A673 (cell line): Measurements from ENCODE around the gene RHBDF2. TPM values are rescaled to one million over a fixed set of nuclear protein-coding genes. Genes with fewer than 3 reads are reported as not detected.

Experiments
- BruUV-seq: library from RNA; stranded (reverse); fragments of 400-500 nt; replicated peaks from 2 replicates; lab custom pipeline; 2021; lab: Mats Ljungman, UMichigan
- CTCF ChIA-PET: fragments of 300-600 bp; sonication (Branson Sonifier 250); formaldehyde crosslinking; loops from one replicate; lab custom pipeline; 2022; ENCODE audit warnings: antibody characterized with exemption; lab: Charles Lee
- POLR2A ChIA-PET: fragments of 300-600 bp; sonication (Branson Sonifier 250); formaldehyde crosslinking; loops from one replicate; lab custom pipeline; 2022; ENCODE audit warnings: antibody characterized with exemption; ENCODE audit not compliant: low non-redundant PET; lab: Charles Lee
- DNase-seq: peaks from one replicate; pipeline ENCODE4 v3.0.0-alpha.2; 2015; ENCODE audit warnings: low spot score
- H3K27ac ChIP-seq: fragments of 200-600 bp; sonication (generic); 2 replicates; pipeline ENCODE4 v1.5.1; 2016; ENCODE audit warnings: mixed run types, low read depth, mild to moderate bottlenecking, mixed read lengths, antibody characterized with exemption, low read length; ENCODE audit not compliant: poor library complexity, severe bottlenecking
- H3K27me3 ChIP-seq: fragments of 200-600 bp; sonication (generic); replicated peaks from 2 replicates; pipeline ENCODE4 v1.6.1; 2017; ENCODE audit warnings: mixed run types, low read depth, mild to moderate bottlenecking, mixed read lengths, antibody characterized with exemption, low read length; ENCODE audit not compliant: insufficient read depth, poor library complexity
- H3K36me3 ChIP-seq: fragments of 200-600 bp; sonication (generic); 2 replicates; pipeline ENCODE4 v1.6.1; 2016; ENCODE audit warnings: mixed run types, mild to moderate bottlenecking, mixed read lengths, antibody characterized with exemption, low read length; ENCODE audit not compliant: insufficient read depth, poor library complexity, severe bottlenecking
- H3K4me1 ChIP-seq: fragments of 200-600 bp; sonication (generic); 2 replicates; pipeline ENCODE4 v1.6.1; 2017; ENCODE audit warnings: mixed run types, mild to moderate bottlenecking, mixed read lengths, antibody characterized with exemption, low read length; ENCODE audit not compliant: insufficient read depth, poor library complexity, severe bottlenecking
- H3K4me3 ChIP-seq: fragments of 200-600 bp; sonication (generic); 2 replicates; pipeline ENCODE4 v1.5.1; 2016; ENCODE audit warnings: low read depth, mixed run types, mild to moderate bottlenecking, mixed read lengths, low read length; ENCODE audit not compliant: poor library complexity, severe bottlenecking
- H3K9me3 ChIP-seq: fragments of 200-600 bp; sonication (generic); 2 replicates; pipeline ENCODE4 v1.6.1; 2016; ENCODE audit warnings: mixed run types, low read depth, mild to moderate bottlenecking, mixed read lengths, antibody characterized with exemption, low read length; ENCODE audit not compliant: poor library complexity, severe bottlenecking
- CTCF ChIP-seq: fragments of 300-800, 200-600 bp; sonication (generic); conservative IDR thresholded peaks from 2 replicates; pipeline ENCODE4 v1.5.1; 2017; ENCODE audit warnings: low read depth, mild to moderate bottlenecking, antibody characterized with exemption, low read length, moderate library complexity, mixed read lengths
- EZH2 ChIP-seq: fragments of 200-600 bp; sonication (generic); IDR thresholded peaks from 2 replicates; pipeline ENCODE4 v1.6.1; 2017; ENCODE audit warnings: borderline replicate concordance, low read depth, mild to moderate bottlenecking, mixed read lengths, antibody characterized with exemption, low read length; ENCODE audit not compliant: poor library complexity, severe bottlenecking
- intact Hi-C: fragments of 100-400 bp; cut with micrococcal nuclease; formaldehyde crosslinking; loops from one replicate; pipeline ENCODE4 v1.10.0; 2022; ENCODE audit not compliant: unreplicated experiment
- total RNA-seq: library from RNA; stranded (reverse); gene quantifications from 2 replicates; pipeline ENCODE4 v1.2.3, GENCODE V29; 2021

The RHBDF2 gene
- total RNA-seq, 1 experiment from 2014 or later = 20.4 TPM

- Histone ChIP-seq H3K4me3 (no peak overlapping the region), H3K36me3 (no peaks in the 10 kb centered on the region), H3K4me1 (peaks cover 15% of the 10 kb centered on the region), H3K27me3 (no peaks in the 10 kb centered on the region), H3K9me3 (no peaks in the 10 kb centered on the region), H3K27ac (no peak overlapping the region)
- intact Hi-C loops = no loop called here
- CTCF ChIA-PET = no interaction called here
- POLR2A ChIA-PET = no interaction called here
- BruUV-seq = no TSS peak
- no peak for DNase-seq
- TF ChIP-seq EZH2 = no peak
These were observed 30.9 kb upstream of the RHBDF2 start for GRCh38 chr17:76532072-76532651.

- H3K4me3 ChIP-seq = no peak overlapping the region
- no TSS peak for BruUV-seq
- no peaks in the 10 kb centered on the region for H3K27me3 ChIP-seq
- no peaks in the 10 kb centered on the region for H3K9me3 ChIP-seq
- TF ChIP-seq CTCF (no peak), EZH2 (no peak)
- intact Hi-C loops = no loop called here
- H3K36me3 ChIP-seq = no peaks in the 10 kb centered on the region
- no peak for DNase-seq
- H3K27ac ChIP-seq = no peak overlapping the region
- peaks cover 15% of the 10 kb centered on the region for H3K4me1 ChIP-seq
- CTCF ChIA-PET = no interaction called here
- POLR2A ChIA-PET = no interaction called here
These were observed 30.3 kb upstream of the RHBDF2 start for GRCh38 chr17:76531486-76532038.

- Histone ChIP-seq H3K4me3 (no peak overlapping the region), H3K4me1 (peaks cover 15% of the 10 kb centered on the region), H3K9me3 (no peaks in the 10 kb centered on the region), H3K36me3 (no peaks in the 10 kb centered on the region), H3K27ac (no peak overlapping the region), H3K27me3 (no peaks in the 10 kb centered on the region)
- no TSS peak for BruUV-seq
- CTCF ChIA-PET = no interaction called here
- intact Hi-C loops = no loop called here
- POLR2A ChIA-PET = no interaction called here
- no peak for DNase-seq
- TF ChIP-seq CTCF (no peak), EZH2 (no peak)
These were observed 29.7 kb upstream of the RHBDF2 start for GRCh38 chr17:76530811-76531485.
